Measurements from ENCODE around the gene PIH1D1. TPM values are rescaled to one million over a fixed set of nuclear protein-coding genes. Genes with fewer than 3 reads are reported as not detected.

The PIH1D1 gene
- total and polyA plus RNA-seq, 2 of the 8 experiments (the other 6 are each of a cell fraction or from before 2014, with no cell fraction given) = 146 to 195 TPM

- TF ChIP-seq CHD7 (IDR thresholded peaks at IDR 0.05; ENCODE audit: insufficient replicate concordance, low read length) (no peak), SP2 (IDR thresholded peaks at IDR 0.05; ENCODE audit: low read length) (peak; percentile 15; the same call in 1 of the 2 replicates), BCL11A (IDR thresholded peaks at IDR 0.05; ENCODE audit: low read depth in 2 of 2, low read length in 2 of 2) (no peak), FOSL1 (IDR thresholded peaks at IDR 0.05; ENCODE audit: insufficient read depth, low read depth, low read length) (no peak), CTBP2 (IDR thresholded peaks at IDR 0.05; ENCODE audit: borderline replicate concordance, insufficient read depth, insufficient read length, low read length) (no peak), POU5F1 (IDR thresholded peaks at IDR 0.05; ENCODE audit: low read depth, low read length) (no peak), TCF12 (IDR thresholded peaks at IDR 0.05; ENCODE audit: low read depth, low read length) (no peak), CHD2 (IDR thresholded peaks at IDR 0.05; ENCODE audit: low read length) (0 out of 2 replicates have a peak, but pooled peaks have one; percentile 13), SP1 (IDR thresholded peaks at IDR 0.05; ENCODE audit: low read depth, low read length) (peak; percentile 83)
Observed at GRCh38 chr19:49434907-49435583, 16.6 kb downstream of the PIH1D1 start (continued).

Data from H1 (cell line).